Muscle of leg (tissue), 11 donors: ENCODE data around the gene SLC6A1. TPM values are rescaled to one million over a fixed set of nuclear protein-coding genes. Genes with fewer than 3 reads are reported as not detected.

Experiments used
- DNase-seq: peaks from one replicate; pipeline ENCODE4 v3.0.0; 2013
- H3K27ac ChIP-seq: one replicate; pipeline ENCODE4 v1.5.1; 2013; ENCODE audit warnings: mild to moderate bottlenecking, low read length, control low read depth
- H3K27me3 ChIP-seq: one replicate; pipeline ENCODE4 v1.6.1; 2013; ENCODE audit warnings: low read length; ENCODE audit not compliant: control insufficient read depth, insufficient read depth
- H3K36me3 ChIP-seq: one replicate; pipeline ENCODE4 v1.6.1; 2013; ENCODE audit warnings: low read length; ENCODE audit not compliant: control insufficient read depth, insufficient read depth
- H3K4me1 ChIP-seq: one replicate; pipeline ENCODE4 v1.6.1; 2013; ENCODE audit warnings: low read length; ENCODE audit not compliant: control insufficient read depth, insufficient read depth
- H3K4me3 ChIP-seq: one replicate; pipeline ENCODE4 v1.5.1; 2013; ENCODE audit warnings: low read length, control low read depth
- H3K9me3 ChIP-seq: replicated peaks from 2 replicates; pipeline ENCODE4 v1.6.1; 2013; ENCODE audit warnings: low read depth, low read length; ENCODE audit not compliant: control insufficient read depth
- WGBS: methylation state at CpG from one replicate; pipeline ENCODE4 v1.1.5; 2013; ENCODE audit warnings: missing lambda C conversion rate; ENCODE audit not compliant: insufficient coverage; 5-methylcytosine and 5-hydroxymethylcytosine counted together
- polyA plus RNA-seq, 8 donors: library from polyadenylated mRNA; unstranded; fragments of 120-200 nt; gene quantifications; one replicate each; pipeline versions ENCODE4 v1.2.1 to v1.2.3, GENCODE V29; 2013; ENCODE audit warnings: inconsistent platforms in 1 of 8, low replicate concordance in 1 of 8; ENCODE audit not compliant: insufficient read length in 8 of 8, insufficient read depth in 1 of 8
- total RNA-seq: library from RNA; stranded (reverse); fragments of 120-200 nt; gene quantifications from one replicate; pipeline ENCODE4 v1.2.4, GENCODE V29; 2013

SLC6A1 gene
- total and polyA plus RNA-seq, 9 donors: 1.2 to 3.2 (median 2.0) TPM

DNA sequence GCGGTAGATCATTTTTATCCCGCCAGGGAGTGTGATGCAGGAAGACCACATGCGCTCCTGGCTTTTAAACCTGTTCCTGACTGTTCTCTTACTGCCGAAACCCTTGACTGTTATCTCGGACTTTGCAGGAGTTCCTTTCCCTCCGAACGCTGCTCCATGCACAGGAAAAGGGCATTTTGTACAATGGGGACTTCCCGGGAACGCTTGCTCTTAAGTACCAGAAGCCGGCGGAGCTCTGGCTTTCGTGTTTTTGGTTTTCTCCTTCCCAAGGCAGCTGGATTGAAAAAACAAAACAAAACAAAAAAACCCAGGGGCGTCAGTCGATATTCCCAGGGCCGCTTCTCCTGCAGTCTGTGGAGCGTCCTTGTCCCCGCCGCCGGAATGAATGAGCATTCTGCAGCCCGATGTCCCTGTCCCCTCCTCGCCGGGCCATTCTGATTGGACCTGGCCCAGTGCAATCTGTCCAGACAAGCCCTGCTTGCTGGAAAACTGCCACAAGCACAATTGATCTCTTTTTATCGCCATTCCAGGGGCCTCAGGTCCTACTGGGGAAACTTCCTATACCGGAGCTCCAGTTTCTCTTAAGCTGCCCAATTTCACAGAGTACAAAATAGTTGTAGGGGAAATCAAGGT, 44.8 kb downstream of the SLC6A1 start:
- Histone ChIP-seq H3K4me1 (no peaks in the 10 kb centered on the region), H3K27ac (no peak overlapping the region), H3K4me3 (no peak overlapping the region), H3K27me3 (peaks cover 21% of the 10 kb centered on the region), H3K36me3 (no peaks in the 10 kb centered on the region), H3K9me3 (no peaks in the 10 kb centered on the region)
- WGBS: 48% methylated on average over 23 of the region's 24 CpGs
- DNase-seq: no peak

DNA sequence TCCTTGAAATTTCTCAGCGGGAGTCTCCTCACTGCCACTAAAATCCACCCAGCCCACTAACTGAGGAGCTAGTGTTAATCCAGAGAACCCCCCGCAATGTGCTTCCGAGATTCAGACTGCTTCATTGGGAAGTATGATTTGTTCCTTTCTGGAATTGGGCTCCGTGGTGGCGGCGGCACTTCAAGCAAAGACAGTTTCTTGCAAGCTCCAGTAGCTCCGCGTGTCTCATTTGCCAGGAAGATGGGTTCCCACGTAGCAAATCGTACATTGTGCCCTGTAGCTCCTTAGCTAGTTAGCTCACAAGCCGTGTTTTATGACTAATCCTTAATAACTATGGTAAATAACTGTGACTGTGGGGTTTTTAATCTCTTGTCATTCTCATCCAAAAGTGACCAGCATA, 45.4 kb downstream of the SLC6A1 start:
- no peak overlapping the region for H3K27ac ChIP-seq
- no peaks in the 10 kb centered on the region for H3K9me3 ChIP-seq
- no peaks in the 10 kb centered on the region for H3K36me3 ChIP-seq
- H3K27me3 ChIP-seq: peaks cover 22% of the 10 kb centered on the region
- WGBS: 83% methylated on average over 5 of the region's 11 CpGs
- no peak for DNase-seq
- H3K4me3 ChIP-seq: no peak overlapping the region
- H3K4me1 ChIP-seq: no peaks in the 10 kb centered on the region

DNA sequence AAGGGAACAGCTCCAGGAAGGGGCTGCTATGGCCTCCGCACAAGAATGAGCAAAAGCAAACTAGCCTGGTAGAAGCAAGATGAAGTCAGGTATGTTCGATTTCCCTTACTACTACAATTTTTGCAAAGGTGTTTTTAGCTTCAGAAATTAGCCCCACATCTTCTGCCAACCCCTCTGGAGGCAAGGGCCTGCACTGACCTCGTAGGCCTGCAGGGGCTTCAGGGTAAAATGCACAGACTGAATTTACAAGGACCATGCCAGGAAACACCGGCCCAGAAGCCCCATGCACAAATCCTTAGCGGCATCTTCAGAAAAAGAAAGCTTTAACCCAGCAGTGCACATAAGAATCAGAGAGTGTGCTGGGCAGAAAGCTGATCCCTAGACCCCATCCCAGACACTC, 53.0 kb downstream of the SLC6A1 start:
- no peak for DNase-seq
- Histone ChIP-seq H3K36me3 (no peaks in the 10 kb centered on the region), H3K27me3 (peaks cover 19% of the 10 kb centered on the region), H3K9me3 (peaks cover 2% of the 10 kb centered on the region), H3K4me3 (no peak overlapping the region), H3K27ac (no peak overlapping the region), H3K4me1 (no peaks in the 10 kb centered on the region)
- 44% methylated on average over 4 of the region's 5 CpGs for WGBS

DNA sequence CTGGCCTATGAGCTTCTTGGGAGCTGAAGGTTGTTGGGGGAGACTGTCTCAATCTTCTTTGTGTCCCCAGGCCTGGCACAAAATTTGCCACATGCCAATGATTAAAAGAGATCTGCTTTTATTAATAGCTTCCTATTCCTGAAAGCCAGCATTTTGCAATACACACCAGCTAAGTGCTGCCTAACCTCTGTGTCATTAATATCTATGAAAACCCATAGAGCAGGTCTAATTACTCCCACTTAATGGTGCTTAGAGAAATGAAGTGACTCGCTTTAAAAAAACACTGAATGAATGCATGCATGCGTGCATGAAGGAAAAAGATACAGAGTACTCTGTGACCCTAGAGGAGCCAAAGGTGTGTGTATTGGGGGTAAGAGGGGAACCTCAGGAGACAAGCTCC, 55.0 kb downstream of the SLC6A1 start:
- Histone ChIP-seq H3K4me1 (no peaks in the 10 kb centered on the region), H3K27ac (no peak overlapping the region), H3K4me3 (no peak overlapping the region), H3K9me3 (peaks cover 2% of the 10 kb centered on the region), H3K27me3 (peaks cover 28% of the 10 kb centered on the region), H3K36me3 (no peaks in the 10 kb centered on the region)
- no peak for DNase-seq
- WGBS: 93% methylated on average over 2 of the region's 2 CpGs

DNA sequence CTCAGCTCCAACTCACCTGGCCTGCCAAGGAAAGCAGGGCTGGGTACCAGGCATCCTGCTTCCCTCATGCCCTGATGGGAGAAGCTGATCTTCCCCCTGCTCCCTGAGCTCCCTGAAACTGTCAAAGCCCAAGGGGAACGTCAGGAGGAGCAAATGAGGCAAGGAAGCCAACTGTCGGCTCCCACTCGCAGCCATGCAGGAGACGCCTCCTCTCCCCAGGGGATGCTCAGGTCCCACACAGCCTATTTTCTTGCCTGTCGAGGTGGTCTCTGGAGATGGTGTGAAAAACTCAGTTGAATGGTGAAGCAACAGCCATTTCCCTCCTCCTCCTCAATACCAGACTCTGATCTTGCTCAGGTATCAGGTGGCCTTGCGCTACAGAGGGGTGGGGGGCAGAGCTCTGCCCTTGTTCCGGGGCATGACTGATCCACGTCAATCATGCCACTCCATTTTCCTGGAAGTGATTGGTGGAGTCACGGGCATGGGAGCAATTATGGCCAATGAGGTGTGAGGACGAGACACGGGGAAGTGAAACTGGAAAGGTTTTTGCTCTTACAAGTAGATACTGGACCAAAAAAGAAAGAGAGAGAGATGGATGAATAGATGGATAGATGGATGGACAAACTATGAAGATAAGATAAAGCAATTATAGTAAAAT, 58.2 kb downstream of the SLC6A1 start:
- DNase-seq: no peak
- no peak overlapping the region for H3K27ac ChIP-seq
- H3K36me3 ChIP-seq: no peaks in the 10 kb centered on the region
- H3K4me3 ChIP-seq: no peak overlapping the region
- 69% methylated on average over 6 of the region's 11 CpGs for WGBS
- no peaks in the 10 kb centered on the region for H3K9me3 ChIP-seq
- peaks cover 31% of the 10 kb centered on the region for H3K27me3 ChIP-seq
- no peaks in the 10 kb centered on the region for H3K4me1 ChIP-seq

DNA sequence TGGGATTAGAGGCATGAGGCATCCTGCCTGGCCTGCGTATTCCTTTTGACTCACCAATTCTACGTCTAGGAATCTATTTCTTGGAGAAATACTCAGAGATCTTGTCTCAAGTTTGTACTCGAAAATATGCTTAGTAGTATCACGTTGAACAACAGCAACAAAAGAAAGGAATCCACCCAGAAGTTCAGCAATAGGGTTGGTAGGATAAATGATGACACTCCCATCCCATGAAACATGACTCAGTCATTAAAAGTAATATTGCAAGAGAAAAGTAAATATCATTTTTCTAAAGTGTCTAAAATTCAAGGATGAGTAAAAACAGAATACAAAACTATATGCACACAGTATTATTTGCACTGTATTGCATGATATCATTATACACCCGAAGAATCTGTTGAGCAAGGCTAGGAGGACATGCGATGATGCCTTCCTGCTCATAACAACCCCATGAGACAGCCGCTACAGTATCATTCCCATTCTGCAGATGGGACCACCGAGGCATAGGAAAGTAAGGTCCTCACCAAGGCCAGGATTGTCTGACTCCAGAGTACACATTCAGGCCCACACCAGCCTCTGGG, 61.5 kb downstream of the SLC6A1 start:
- Histone ChIP-seq H3K27me3 (peaks cover 32% of the 10 kb centered on the region), H3K36me3 (no peaks in the 10 kb centered on the region), H3K9me3 (no peaks in the 10 kb centered on the region), H3K4me3 (no peak overlapping the region), H3K27ac (no peak overlapping the region), H3K4me1 (no peaks in the 10 kb centered on the region)
- WGBS: 80% methylated on average over 2 of the region's 8 CpGs
- DNase-seq: no peak

DNA sequence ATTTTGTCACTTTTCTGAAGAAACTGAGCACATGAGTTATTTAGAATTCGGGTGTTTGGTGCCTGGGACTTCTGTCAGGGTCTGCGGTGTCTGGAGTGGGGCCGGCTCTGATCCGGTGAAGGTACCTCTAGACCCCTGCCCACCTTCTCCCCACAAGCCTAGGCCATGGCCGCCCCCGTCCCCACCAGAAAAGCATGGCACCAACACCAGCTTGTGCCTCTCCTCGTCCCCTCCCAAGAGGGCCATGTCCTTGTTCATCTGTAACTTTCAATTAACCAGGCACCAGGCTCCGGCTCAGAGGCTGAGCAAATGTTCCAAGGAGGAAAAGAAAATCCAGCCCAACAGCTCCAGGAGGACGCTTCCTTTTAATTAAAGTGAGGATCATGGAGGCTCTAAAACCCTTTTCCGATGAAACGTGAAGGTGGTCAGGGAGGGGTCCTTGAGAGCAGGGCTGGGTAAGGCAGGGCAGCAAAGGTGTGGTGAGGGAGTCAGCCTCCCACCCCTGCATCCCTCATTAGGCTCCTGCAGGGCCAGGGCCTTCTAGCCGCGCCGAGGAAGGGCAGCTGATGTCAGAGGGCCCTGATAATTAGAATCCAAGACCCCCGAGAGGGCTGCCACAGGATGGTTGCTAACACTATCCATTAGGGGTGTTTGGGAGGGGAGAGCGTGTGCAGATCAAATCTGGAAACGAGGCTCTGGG, 62.3 kb downstream of the SLC6A1 start:
- no peak for DNase-seq
- H3K4me1 ChIP-seq: peaks cover 4% of the 10 kb centered on the region
- H3K9me3 ChIP-seq: no peaks in the 10 kb centered on the region
- no peak overlapping the region for H3K27ac ChIP-seq
- no peak overlapping the region for H3K4me3 ChIP-seq
- H3K27me3 ChIP-seq: peaks cover 34% of the 10 kb centered on the region
- WGBS: 81% methylated on average over 12 of the region's 17 CpGs
- H3K36me3 ChIP-seq: no peaks in the 10 kb centered on the region

DNA sequence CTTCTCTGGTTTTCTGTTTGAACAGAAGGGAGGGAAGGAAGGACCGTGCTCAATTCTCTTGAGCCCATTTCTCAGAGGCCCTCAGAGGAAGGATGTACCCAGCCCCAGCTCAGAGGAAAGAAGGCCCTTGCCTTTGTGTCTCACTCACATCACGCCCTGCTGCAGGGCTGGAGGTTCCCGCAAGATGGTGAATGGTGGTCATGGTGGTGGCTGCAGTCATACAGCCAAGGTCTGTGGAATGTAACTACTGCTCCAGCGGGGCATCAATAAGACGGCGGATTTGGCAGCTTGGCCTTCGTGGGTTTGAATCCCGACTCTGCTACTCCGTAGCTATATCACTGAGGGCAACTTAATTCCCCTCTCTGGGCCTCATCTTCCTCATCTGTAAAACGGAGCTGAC, 62.9 kb downstream of the SLC6A1 start:
- H3K27ac ChIP-seq: no peak overlapping the region
- no peaks in the 10 kb centered on the region for H3K36me3 ChIP-seq
- 85% methylated on average over 7 of the region's 10 CpGs for WGBS
- DNase-seq: no peak
- peaks cover 29% of the 10 kb centered on the region for H3K27me3 ChIP-seq
- peaks cover 5% of the 10 kb centered on the region for H3K4me1 ChIP-seq
- H3K9me3 ChIP-seq: no peaks in the 10 kb centered on the region
- H3K4me3 ChIP-seq: no peak overlapping the region

DNA sequence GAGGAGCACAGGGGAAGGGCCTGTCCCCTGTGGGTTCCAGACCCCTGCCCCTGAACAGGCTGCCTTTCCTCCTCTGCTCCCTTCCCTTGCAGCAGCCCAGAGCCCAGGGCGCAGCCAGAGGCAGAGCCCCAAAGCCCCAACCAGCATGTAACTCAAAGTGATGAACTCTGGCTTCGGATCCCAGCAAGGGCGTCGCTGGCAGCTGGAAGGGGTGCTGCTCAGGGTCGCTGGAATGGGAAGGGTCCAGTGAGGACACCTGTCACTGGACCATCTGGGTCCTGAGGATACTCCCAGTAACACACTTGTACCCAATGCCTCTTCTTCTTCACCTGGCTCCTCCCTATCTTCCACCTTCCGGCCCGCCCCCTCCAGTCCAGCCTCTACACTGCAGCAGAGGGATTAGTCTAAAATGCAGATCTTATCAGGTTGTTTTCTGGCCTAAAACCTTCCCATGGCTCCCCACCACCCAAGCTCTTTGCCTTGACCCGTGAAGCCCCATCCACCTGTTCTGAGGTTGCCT, 64.0 kb downstream of the SLC6A1 start:
- no peak overlapping the region for H3K4me3 ChIP-seq
- WGBS: 67% methylated on average over 8 of the region's 8 CpGs

DNA sequence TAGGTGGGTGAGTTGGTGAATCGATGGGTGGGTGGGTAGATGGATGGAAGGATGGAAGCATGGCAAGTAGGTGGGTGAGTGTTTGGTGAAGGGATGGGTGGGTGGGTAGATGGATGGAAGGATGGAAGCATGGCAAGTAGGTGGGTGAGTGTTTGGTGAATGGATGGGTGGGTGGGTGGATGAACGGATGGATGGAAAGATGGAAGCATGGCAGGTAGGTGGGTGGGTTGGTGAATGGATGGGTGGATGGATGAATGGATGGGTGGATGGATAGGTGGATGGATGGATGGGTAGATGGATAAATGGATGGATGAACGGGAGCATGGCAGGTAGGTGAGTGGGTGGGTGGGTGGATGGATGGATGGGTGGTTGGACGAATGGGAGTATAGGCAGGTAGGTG, 65.1 kb downstream of the SLC6A1 start:
- H3K9me3 ChIP-seq: no peaks in the 10 kb centered on the region
- 86% methylated on average over 4 of the region's 4 CpGs for WGBS
- no peak overlapping the region for H3K27ac ChIP-seq
- no peak overlapping the region for H3K4me3 ChIP-seq
- H3K36me3 ChIP-seq: no peaks in the 10 kb centered on the region
- H3K27me3 ChIP-seq: peaks cover 17% of the 10 kb centered on the region
- no peak for DNase-seq
- H3K4me1 ChIP-seq: peaks cover 11% of the 10 kb centered on the region

More for the DNA sequence above, 64.0 kb downstream of the SLC6A1 start:
- H3K9me3 ChIP-seq: no peaks in the 10 kb centered on the region
- H3K4me1 ChIP-seq: peaks cover 11% of the 10 kb centered on the region
- no peaks in the 10 kb centered on the region for H3K36me3 ChIP-seq
- H3K27ac ChIP-seq: no peak overlapping the region
- peaks cover 23% of the 10 kb centered on the region for H3K27me3 ChIP-seq
- no peak for DNase-seq
